ENCODE measurements around the gene RAB6B. TPM values are rescaled to one million over a fixed set of nuclear protein-coding genes. Genes with fewer than 3 reads are reported as not detected.
A peak's percentile ranks its signal among the peaks of the same experiment; 100 is the strongest.

RAB6B gene
- polyA plus RNA-seq, result 57.5 and 60.8 TPM in 2 replicates
- polyA minus RNA-seq, result 75.0 and 92.1 TPM in 2 replicates

DNA sequence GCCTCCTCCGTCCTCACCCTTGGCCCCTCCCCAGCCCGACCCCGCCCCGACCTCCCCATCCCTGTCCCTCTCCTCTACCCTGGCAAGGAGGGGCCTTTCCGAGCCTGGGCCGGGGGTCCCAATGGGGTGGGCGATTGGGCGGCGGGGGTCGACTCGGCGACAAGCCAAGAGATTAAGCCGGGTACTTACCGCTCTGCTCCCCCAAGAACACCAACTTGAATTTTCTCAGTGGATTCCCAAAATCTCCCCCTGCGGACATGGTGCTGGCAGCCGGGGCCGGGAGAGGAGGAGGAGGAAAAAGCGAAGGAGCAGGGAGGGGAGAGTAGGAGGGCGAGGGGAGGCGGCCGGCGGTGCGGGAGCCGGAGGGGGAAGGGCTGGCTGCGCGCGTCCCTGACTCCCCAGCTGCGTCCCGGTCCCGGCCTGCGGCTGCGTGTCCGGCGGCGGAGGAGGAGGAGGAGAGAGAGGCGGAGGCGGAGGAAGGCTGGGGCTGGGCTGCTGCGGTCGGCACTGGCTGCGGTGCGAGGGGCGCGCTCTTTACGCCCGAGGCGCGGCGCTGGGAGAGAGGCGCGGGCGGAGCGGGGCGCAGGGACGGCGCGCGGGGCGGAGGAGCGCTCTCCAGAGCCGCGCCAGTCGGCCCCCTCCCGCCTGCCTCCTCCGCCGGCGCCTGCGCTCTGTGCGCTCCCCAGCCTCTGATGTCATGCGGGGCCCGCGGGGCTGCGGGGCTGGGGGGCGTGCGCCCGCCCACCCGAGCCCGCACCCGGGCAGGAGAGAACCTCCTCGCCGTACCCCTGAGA is at the start of gene RAB6B:
Gene RAB6B, minus strand, starts transcription at position 675 of the 794 bp plus-strand sequence. Its CDS starts 416 bp downstream, at position 259.
- peak within 1 kb of the TSS; percentile 95 for H2AFZ ChIP-seq (ENCODE audit: low read depth, low read length)
- no peaks in the 10 kb centered on the region for H3K9me2 ChIP-seq (ENCODE audit: insufficient read depth, low read length)
- TF ChIP-seq POLR2AphosphoS5 (IDR thresholded peaks at IDR 0.05) (peak; percentile 77), TAF1 (IDR thresholded peaks at IDR 0.05; ENCODE audit: low read depth) (no peak), EP300 (conservative IDR thresholded peaks at IDR 0.05; ENCODE audit: poor library complexity, severe bottlenecking) (peak; percentile 67), SMC3 (conservative IDR thresholded peaks at IDR 0.05; ENCODE audit: poor library complexity) (peak; percentile 38), RAD21 (conservative IDR thresholded peaks at IDR 0.05) (peak; percentile 40), EZH2 (IDR thresholded peaks at IDR 0.05; ENCODE audit: borderline replicate concordance, insufficient read depth, low read length, poor library complexity, severe bottlenecking) (no peak), MXI1 (conservative IDR thresholded peaks at IDR 0.05; ENCODE audit: poor library complexity, severe bottlenecking) (peak; percentile 73)
- TF ChIP-seq, protein P1, sequence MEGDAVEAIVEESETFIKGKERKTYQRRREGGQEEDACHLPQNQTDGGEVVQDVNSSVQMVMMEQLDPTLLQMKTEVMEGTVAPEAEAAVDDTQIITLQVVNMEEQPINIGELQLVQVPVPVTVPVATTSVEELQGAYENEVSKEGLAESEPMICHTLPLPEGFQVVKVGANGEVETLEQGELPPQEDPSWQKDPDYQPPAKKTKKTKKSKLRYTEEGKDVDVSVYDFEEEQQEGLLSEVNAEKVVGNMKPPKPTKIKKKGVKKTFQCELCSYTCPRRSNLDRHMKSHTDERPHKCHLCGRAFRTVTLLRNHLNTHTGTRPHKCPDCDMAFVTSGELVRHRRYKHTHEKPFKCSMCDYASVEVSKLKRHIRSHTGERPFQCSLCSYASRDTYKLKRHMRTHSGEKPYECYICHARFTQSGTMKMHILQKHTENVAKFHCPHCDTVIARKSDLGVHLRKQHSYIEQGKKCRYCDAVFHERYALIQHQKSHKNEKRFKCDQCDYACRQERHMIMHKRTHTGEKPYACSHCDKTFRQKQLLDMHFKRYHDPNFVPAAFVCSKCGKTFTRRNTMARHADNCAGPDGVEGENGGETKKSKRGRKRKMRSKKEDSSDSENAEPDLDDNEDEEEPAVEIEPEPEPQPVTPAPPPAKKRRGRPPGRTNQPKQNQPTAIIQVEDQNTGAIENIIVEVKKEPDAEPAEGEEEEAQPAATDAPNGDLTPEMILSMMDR (IDR thresholded peaks at IDR 0.05; ENCODE audit: poor library complexity, severe bottlenecking), result no peak
- TF ChIP-seq, protein P2, sequence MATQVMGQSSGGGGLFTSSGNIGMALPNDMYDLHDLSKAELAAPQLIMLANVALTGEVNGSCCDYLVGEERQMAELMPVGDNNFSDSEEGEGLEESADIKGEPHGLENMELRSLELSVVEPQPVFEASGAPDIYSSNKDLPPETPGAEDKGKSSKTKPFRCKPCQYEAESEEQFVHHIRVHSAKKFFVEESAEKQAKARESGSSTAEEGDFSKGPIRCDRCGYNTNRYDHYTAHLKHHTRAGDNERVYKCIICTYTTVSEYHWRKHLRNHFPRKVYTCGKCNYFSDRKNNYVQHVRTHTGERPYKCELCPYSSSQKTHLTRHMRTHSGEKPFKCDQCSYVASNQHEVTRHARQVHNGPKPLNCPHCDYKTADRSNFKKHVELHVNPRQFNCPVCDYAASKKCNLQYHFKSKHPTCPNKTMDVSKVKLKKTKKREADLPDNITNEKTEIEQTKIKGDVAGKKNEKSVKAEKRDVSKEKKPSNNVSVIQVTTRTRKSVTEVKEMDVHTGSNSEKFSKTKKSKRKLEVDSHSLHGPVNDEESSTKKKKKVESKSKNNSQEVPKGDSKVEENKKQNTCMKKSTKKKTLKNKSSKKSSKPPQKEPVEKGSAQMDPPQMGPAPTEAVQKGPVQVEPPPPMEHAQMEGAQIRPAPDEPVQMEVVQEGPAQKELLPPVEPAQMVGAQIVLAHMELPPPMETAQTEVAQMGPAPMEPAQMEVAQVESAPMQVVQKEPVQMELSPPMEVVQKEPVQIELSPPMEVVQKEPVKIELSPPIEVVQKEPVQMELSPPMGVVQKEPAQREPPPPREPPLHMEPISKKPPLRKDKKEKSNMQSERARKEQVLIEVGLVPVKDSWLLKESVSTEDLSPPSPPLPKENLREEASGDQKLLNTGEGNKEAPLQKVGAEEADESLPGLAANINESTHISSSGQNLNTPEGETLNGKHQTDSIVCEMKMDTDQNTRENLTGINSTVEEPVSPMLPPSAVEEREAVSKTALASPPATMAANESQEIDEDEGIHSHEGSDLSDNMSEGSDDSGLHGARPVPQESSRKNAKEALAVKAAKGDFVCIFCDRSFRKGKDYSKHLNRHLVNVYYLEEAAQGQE (IDR thresholded peaks at IDR 0.05; ENCODE audit: borderline replicate concordance), result peak; percentile 6
- no peaks in the 10 kb centered on the region for H4K20me1 ChIP-seq (ENCODE audit: insufficient read depth)
- peak within 1 kb of the TSS; percentile 94 for H3K9ac ChIP-seq (ENCODE audit: low read length)
- no peaks in the 10 kb centered on the region for H3K36me3 ChIP-seq (ENCODE audit: insufficient read depth, low read length)
- peak within 1 kb of the TSS; percentile 83 for H3K27ac ChIP-seq (ENCODE audit: low read length)
- H3K4me2 ChIP-seq (ENCODE audit: low read length), result peak within 1 kb of the TSS; percentile 98
- no peaks in the 10 kb centered on the region for H3K27me3 ChIP-seq (ENCODE audit: insufficient read depth, low read depth, low read length)
- H3K9me3 ChIP-seq (ENCODE audit: low read length), result no peaks in the 10 kb centered on the region
- no peaks in the 10 kb centered on the region for H3F3A ChIP-seq (ENCODE audit: insufficient read depth, low read length, poor library complexity, severe bottlenecking)
- peak within 1 kb of the TSS; percentile 96 for H3K4me3 ChIP-seq (ENCODE audit: low read length)
- H3K79me2 ChIP-seq (replicated peaks; ENCODE audit: insufficient read depth, low read length), result peaks cover 39% of the 10 kb centered on the region

DNA sequence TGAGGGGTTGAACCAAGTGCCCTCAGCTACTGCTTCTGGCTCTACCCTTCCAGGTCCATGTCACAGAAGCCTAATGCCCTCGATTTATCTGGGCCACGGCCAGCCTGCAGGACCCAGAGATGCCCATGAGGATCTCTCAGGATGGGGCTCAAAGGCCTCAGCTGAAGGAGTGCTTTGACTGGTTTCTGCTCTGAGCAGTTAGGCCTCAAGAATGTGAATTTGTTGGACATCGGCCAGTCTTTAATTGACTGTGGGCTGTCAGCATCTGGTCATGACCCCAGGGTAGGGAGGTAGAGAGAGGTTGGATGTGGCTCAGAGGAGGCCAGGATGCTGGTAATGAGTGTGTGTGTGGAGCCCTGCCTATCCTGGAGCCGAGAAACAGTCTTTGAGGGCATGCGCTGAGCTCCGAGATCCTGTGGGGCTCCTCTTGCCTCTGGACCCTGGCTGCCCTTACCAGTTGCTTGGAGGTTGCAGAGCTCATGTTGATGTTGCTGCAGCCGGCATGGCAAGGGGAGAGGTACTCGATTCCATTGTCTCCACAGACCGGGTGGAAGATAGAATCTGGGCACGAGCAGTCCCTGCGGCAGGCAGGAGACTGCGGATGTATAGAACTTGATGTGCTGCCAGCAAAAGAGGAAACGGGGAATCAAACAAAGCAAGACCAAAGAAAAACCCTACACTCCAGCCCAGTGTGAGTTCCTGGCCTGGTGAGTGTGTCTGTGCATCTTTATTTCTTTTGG is 49.1 kb upstream of the RAB6B start:
- H3K27ac ChIP-seq (ENCODE audit: low read length), result no peak overlapping the region
- no peak overlapping the region for H3K4me2 ChIP-seq (ENCODE audit: low read length)
- H3K9me3 ChIP-seq (ENCODE audit: low read length), result no peaks in the 10 kb centered on the region
- H3K9me2 ChIP-seq (ENCODE audit: insufficient read depth, low read length), result no peaks in the 10 kb centered on the region
- no peak overlapping the region for H3K9ac ChIP-seq (ENCODE audit: low read length)
- H3K36me3 ChIP-seq (ENCODE audit: insufficient read depth, low read length), result no peaks in the 10 kb centered on the region
- H4K20me1 ChIP-seq (ENCODE audit: insufficient read depth), result no peaks in the 10 kb centered on the region
- no peaks in the 10 kb centered on the region for H3K79me2 ChIP-seq (replicated peaks; ENCODE audit: insufficient read depth, low read length)
- no peaks in the 10 kb centered on the region for H3F3A ChIP-seq (ENCODE audit: insufficient read depth, low read length, poor library complexity, severe bottlenecking)
- TF ChIP-seq EZH2 (IDR thresholded peaks at IDR 0.05; ENCODE audit: borderline replicate concordance, insufficient read depth, low read length, poor library complexity, severe bottlenecking), result no peak
- no peak for TF ChIP-seq EP300 (conservative IDR thresholded peaks at IDR 0.05; ENCODE audit: poor library complexity, severe bottlenecking)
- no peak for TF ChIP-seq MXI1 (conservative IDR thresholded peaks at IDR 0.05; ENCODE audit: poor library complexity, severe bottlenecking)
- TF ChIP-seq, protein P2 (IDR thresholded peaks at IDR 0.05; ENCODE audit: borderline replicate concordance), result no peak
- TF ChIP-seq, protein P1 (IDR thresholded peaks at IDR 0.05; ENCODE audit: poor library complexity, severe bottlenecking), result no peak
- no peak for TF ChIP-seq TAF1 (IDR thresholded peaks at IDR 0.05; ENCODE audit: low read depth)
- TF ChIP-seq POLR2AphosphoS5 (IDR thresholded peaks at IDR 0.05), result no peak
- TF ChIP-seq SMC3 (conservative IDR thresholded peaks at IDR 0.05; ENCODE audit: poor library complexity), result no peak
- TF ChIP-seq RAD21 (conservative IDR thresholded peaks at IDR 0.05), result no peak
- H2AFZ ChIP-seq (ENCODE audit: low read depth, low read length), result no peak overlapping the region
- no peak overlapping the region for H3K4me3 ChIP-seq (ENCODE audit: low read length)
- H3K27me3 ChIP-seq (ENCODE audit: insufficient read depth, low read depth, low read length), result no peaks in the 10 kb centered on the region
